Colonic mucosa (tissue), 4 donors: ENCODE measurements around the gene EPX. TPM values are rescaled to one million over a fixed set of nuclear protein-coding genes. Genes with fewer than 3 reads are reported as not detected.

ENCODE experiments used
- DNase-seq: peaks from one replicate; pipeline ENCODE4 v3.0.0-alpha.2; 2020
- H3K27ac ChIP-seq: fragments of 200-600 bp; one replicate; pipeline ENCODE4 v1.8.0; 2021
- H3K27me3 ChIP-seq: fragments of 200-600 bp; one replicate; pipeline ENCODE4 v1.8.0; 2021
- H3K36me3 ChIP-seq: fragments of 200-600 bp; one replicate; pipeline ENCODE4 v1.8.0; 2021
- H3K4me1 ChIP-seq: fragments of 200-600 bp; one replicate; pipeline ENCODE4 v1.8.0; 2021; ENCODE audit warnings: mild to moderate bottlenecking
- H3K4me3 ChIP-seq: fragments of 200-600 bp; one replicate; pipeline ENCODE4 v1.8.0; 2021
- H3K9ac ChIP-seq, 2 donors: one replicate each; pipeline ENCODE4 v1.7.0; 2013; ENCODE audit warnings: control low read depth in 2 of 2, low read depth in 2 of 2, low read length in 2 of 2
- H3K9me3 ChIP-seq: fragments of 200-600 bp; one replicate; pipeline ENCODE4 v1.8.0; 2021
- CTCF ChIP-seq: fragments of 200-600 bp; IDR thresholded peaks from one replicate; pipeline ENCODE4 v1.8.0; 2022; ENCODE audit warnings: antibody characterized with exemption, mild to moderate bottlenecking
- intact Hi-C: fragments of 100-400 bp; cut with DNase I; formaldehyde crosslinking; loops from one replicate; pipeline ENCODE4 v1.14.1; 2022
- total RNA-seq, 2 donors: library from RNA; stranded (reverse); fragmentation: NEBNext Ultra II Directional in 1 of 2; extraction: Animal tissue kit (Norgen Biotek cat#: 25700) in 1 of 2; gene quantifications; one replicate each; pipeline ENCODE4 v1.2.1, GENCODE V29; 2021
- donor health status: healthy.
- donor health status: DM: no; HTN: no; CAD: no.
- donor health status: DM: no; HTN: no; CAD: no.

The EPX gene
- total RNA-seq, 2 donors from 2014 or later, result not detected

DNA sequence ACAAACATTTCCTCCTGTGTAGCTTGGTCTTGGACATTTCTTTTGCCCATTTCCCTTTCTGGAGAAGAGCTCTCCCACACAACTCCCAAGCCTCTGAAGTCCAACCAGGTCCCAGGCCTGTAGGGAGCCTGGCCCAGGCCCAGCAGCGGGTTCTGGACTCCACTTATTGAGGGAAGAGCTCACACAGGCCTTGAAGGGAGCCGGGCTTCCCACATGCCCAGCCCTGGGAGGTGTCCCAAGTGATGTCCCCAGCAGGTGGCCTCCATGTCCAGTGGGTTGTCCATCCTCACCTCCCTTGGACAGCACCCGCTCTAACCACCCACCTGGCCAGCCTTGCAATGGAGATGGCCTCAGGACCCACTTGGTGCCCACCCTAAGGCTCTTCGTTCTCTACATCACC lies 5.9 kb upstream of the EPX start:
- no peaks in the 10 kb centered on the region for H3K9me3 ChIP-seq
- H3K4me3 ChIP-seq, result no peak overlapping the region
- intact Hi-C loops, result no loop called here
- no peak overlapping the region for H3K27ac ChIP-seq
- H3K4me1 ChIP-seq, result no peaks in the 10 kb centered on the region
- no peak for TF ChIP-seq CTCF
- no peak for DNase-seq
- H3K36me3 ChIP-seq, result no peaks in the 10 kb centered on the region
- no peaks in the 10 kb centered on the region for H3K27me3 ChIP-seq
- no peak overlapping the region for H3K9ac ChIP-seq

DNA sequence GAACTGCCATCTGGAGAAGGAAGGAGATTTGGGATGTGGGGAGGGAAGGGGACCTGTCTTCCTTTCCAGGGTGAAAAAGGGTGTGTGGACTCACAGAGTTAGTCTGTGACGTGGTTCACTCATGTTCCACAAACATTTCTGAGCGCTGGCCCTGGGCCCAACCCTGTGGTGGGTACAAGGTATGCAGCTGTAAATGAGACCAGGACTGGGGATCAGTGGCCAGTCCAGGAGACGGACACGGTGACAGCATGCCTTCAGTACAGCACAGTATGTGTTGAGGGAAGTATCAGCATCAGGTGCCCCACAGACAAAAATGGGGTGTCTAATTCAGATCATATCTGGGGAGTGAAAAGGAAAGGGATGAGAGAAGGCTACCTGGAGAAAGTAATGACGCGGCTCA lies 5.5 kb upstream of the EPX start:
- no peaks in the 10 kb centered on the region for H3K36me3 ChIP-seq
- no peaks in the 10 kb centered on the region for H3K27me3 ChIP-seq
- intact Hi-C loops, result no loop called here
- no peak for TF ChIP-seq CTCF
- no peak overlapping the region for H3K9ac ChIP-seq
- no peak overlapping the region for H3K27ac ChIP-seq
- H3K4me1 ChIP-seq, result no peaks in the 10 kb centered on the region
- no peak for DNase-seq
- H3K4me3 ChIP-seq, result no peak overlapping the region
- H3K9me3 ChIP-seq, result no peaks in the 10 kb centered on the region

DNA sequence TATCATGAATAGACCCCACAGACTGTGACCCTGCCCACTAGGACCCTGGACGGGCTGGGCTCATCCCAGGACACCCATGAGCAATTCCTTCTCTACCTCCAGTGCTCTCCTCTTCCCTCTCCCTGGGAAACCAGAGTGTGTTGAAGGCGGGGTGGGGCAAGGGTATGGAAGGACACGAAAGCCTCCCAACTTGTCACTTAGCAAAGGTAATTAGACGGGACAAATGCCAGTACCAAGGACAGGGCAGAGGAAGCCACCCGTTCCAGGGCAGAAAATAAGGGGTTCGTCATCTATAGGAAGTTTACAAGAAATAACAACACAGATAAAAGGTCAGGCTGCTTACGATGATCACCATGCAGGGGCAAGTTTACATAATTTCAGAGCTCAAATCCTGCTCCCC lies 4.9 kb upstream of the EPX start:
- H3K27ac ChIP-seq, result no peak overlapping the region
- H3K9me3 ChIP-seq, result no peaks in the 10 kb centered on the region
- no peak overlapping the region for H3K9ac ChIP-seq
- H3K27me3 ChIP-seq, result no peaks in the 10 kb centered on the region
- no peak for TF ChIP-seq CTCF
- intact Hi-C loops, result no loop called here
- DNase-seq, result no peak
- no peak overlapping the region for H3K4me3 ChIP-seq
- H3K4me1 ChIP-seq, result no peaks in the 10 kb centered on the region
- no peaks in the 10 kb centered on the region for H3K36me3 ChIP-seq

DNA sequence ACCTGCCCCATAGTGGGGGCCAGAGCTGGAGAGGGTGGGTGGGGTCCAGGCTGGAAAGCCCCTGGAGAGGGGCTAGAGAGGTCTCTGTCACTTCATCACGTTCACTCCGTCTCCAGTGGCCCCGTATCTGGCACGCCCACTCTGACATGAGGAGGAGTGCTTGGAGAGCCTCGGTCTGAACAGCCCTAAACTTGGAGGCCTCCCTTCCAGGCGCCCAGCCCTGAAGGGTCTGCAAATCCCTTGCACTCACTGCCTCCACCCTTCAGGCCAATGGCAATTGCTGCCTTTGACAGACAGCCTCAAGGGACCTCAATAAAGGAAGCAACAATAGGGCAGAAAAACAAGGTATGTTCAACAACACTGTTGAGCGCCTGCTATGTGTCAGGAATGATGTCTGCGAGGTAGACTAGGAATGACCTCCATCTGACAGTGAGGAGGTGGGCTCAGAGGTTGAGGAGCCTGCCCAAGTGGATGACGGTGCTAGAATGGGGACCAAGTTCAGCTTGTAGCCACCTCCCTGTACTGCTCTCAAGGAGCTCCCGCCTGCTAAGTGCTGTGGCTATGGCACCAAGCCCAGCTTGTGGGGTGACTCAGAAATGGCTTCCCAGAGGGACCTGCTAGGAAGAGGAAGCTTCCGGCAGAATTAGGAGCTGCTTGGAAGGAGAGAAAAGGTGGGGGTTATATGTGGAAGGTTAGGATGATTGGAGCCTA lies 2.9 kb upstream of the EPX start:
- Histone ChIP-seq H3K9me3 (no peaks in the 10 kb centered on the region), H3K4me1 (no peaks in the 10 kb centered on the region), H3K27ac (no peak overlapping the region), H3K9ac (no peak overlapping the region), H3K27me3 (no peaks in the 10 kb centered on the region), H3K4me3 (no peak overlapping the region), H3K36me3 (no peaks in the 10 kb centered on the region)
- no peak for DNase-seq
- no peak for TF ChIP-seq CTCF
- intact Hi-C loops, result no loop called here

DNA sequence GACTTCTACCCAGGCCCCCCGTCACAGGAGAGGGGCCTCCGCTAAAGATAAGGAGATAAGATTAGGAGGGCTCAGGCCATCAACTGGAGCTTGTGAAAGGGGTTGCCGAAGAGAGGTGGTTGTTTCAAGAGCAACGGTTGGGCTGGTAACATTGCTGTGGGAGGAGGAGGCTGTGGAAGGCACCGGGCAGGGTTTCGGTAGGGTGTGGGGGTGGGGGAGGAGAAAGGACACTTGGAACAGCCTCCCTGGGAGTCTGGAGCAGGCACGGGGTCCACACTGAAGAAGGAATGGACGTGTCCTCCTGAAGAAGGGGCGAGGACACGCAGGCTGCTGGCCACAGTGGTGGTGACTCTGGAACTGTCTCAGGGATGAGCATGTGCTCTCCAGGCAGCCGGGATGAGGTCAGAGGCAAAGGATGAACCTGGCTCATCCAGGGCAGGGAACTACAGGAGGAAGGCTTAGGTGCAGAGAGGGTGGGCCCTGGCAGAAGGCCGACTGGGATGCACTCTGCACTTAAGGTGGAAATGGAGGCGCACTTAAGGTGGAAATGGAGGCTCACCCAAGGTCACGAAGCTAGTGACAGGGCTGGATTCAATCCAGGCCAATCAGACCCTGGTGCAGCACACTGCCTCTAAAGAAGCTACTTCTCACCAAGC lies 1.2 kb upstream of the EPX start:
- no peak for DNase-seq
- Histone ChIP-seq H3K27me3 (no peaks in the 10 kb centered on the region), H3K9me3 (no peaks in the 10 kb centered on the region), H3K36me3 (no peaks in the 10 kb centered on the region), H3K4me1 (no peaks in the 10 kb centered on the region), H3K4me3 (no peak overlapping the region), H3K27ac (no peak overlapping the region), H3K9ac (no peak overlapping the region)
- intact Hi-C loops, result no loop called here
- TF ChIP-seq CTCF, result no peak
